ENCODE measurements around the gene HDAC4. TPM values are rescaled to one million over a fixed set of nuclear protein-coding genes. Genes with fewer than 3 reads are reported as not detected.

The HDAC4 gene
- total and polyA plus RNA-seq, 2 donors (not counting 1 experiment from before 2014, with no cell fraction given), result 13.5 to 46.0 TPM

DNA sequence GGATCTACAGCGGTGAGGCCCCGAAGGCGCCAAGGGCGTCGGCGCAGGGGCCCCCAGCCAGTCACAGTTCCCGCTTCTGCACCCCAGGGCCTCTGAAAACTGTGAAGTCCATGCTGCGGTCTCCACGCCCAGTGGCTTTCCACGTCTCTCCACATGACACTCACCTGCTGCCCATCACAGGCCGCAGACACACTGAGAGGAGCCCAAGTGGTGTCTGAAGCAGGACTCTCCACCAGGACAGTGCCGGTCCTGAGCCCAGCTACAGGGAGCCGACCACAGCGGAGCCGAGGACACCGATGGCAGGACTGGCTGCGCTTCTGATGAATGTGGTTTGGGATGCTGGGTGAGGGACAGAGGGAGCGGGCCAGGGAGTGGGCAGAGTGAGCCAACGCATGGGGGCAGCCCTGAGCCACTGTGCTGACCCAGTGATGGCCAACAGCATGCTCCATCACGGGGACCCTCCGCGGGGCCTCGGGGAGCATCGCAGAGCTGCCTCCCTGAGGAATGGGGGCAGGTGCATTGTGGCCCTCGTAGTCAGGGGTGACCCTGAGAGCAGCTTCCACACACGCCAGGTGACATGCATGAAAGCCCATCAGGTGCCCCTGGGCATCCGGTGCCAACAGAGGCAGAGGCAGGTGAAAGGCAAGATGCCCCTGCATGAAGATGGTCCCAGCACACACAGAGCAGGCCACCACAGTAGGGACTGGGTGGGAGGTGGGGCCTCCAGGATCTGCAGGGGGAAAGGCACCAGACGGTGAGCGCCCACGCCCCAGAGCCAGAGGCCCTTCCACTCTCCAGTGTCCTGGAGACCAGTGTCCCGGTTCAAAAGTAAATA lies 116.6 kb downstream of the HDAC4 start:
- H3K9me3 ChIP-seq (ENCODE audit: control extremely low read depth in 1 of 3, control insufficient read depth in 2 of 3, insufficient read depth in 1 of 3, low read length in 2 of 3), result no peaks in the 10 kb centered on the region
- ATAC-seq (ENCODE audit: low read depth), result no peak
- peaks cover 22% of the 10 kb centered on the region for H3K4me1 Mint-ChIP-seq
- no peak overlapping the region for H3K4me2 ChIP-seq (replicated peaks; ENCODE audit: low read depth, low read length, poor library complexity, severe bottlenecking)
- H3K27ac ChIP-seq (ENCODE audit: low read length in 2 of 2), result no peak overlapping the region
- H3K27me3 ChIP-seq (replicated peaks in 1 of 4; ENCODE audit: control extremely low read depth in 1 of 4, control insufficient read depth in 3 of 4, insufficient read depth in 4 of 4, low read length in 3 of 4), result peaks cover 0 to 25% (median 2%) of the 10 kb centered on the region in 4 experiments
- H3K27me3 Mint-ChIP-seq, result peaks cover 24% of the 10 kb centered on the region
- H3K79me2 ChIP-seq (ENCODE audit: control insufficient read depth, insufficient read depth, low read length), result peaks cover 31% of the 10 kb centered on the region
- no peak overlapping the region for H3K4me3 ChIP-seq (ENCODE audit: control extremely low read depth in 1 of 5, extremely low read depth in 1 of 5, insufficient read depth in 1 of 5, low read depth in 2 of 5, low read length in 4 of 5)
- ChIA-PET POLR2A (no interaction called here), CTCF (interaction anchor here (1.4 to 1.9 kb wide), 2 partner anchors 16 to 85 kb away, joined by 3 to 9 read pairs; no protein-coding TSS in a partner anchor)
- no peak overlapping the region for H2AFZ ChIP-seq (ENCODE audit: insufficient read depth, low read depth, low read length, poor library complexity, severe bottlenecking)
- H3K4me1 ChIP-seq (ENCODE audit: control insufficient read depth in 2 of 2, insufficient read depth in 2 of 2, low read length in 2 of 2), result peaks cover 18 to 20% of the 10 kb centered on the region in 2 donors
- no peaks in the 10 kb centered on the region for H3K36me3 ChIP-seq (replicated peaks in 1 of 2; ENCODE audit: control extremely low read depth in 1 of 2, control insufficient read depth in 1 of 2, extremely low read depth in 1 of 2, insufficient read depth in 2 of 2, low read length in 1 of 2)
- TF ChIP-seq EZH2 (IDR thresholded peaks at IDR 0.05; ENCODE audit: borderline replicate concordance, insufficient read depth, low read depth, low read length, poor library complexity, severe bottlenecking), result no peak
- TF ChIP-seq, protein P1, sequence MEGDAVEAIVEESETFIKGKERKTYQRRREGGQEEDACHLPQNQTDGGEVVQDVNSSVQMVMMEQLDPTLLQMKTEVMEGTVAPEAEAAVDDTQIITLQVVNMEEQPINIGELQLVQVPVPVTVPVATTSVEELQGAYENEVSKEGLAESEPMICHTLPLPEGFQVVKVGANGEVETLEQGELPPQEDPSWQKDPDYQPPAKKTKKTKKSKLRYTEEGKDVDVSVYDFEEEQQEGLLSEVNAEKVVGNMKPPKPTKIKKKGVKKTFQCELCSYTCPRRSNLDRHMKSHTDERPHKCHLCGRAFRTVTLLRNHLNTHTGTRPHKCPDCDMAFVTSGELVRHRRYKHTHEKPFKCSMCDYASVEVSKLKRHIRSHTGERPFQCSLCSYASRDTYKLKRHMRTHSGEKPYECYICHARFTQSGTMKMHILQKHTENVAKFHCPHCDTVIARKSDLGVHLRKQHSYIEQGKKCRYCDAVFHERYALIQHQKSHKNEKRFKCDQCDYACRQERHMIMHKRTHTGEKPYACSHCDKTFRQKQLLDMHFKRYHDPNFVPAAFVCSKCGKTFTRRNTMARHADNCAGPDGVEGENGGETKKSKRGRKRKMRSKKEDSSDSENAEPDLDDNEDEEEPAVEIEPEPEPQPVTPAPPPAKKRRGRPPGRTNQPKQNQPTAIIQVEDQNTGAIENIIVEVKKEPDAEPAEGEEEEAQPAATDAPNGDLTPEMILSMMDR (IDR thresholded peaks at IDR 0.05), result no peak
- intact Hi-C loops (cut with micrococcal nuclease), result no loop called here
- no peak overlapping the region for H3K4me3 Mint-ChIP-seq
- H3K9ac ChIP-seq (ENCODE audit: low read length), result no peak overlapping the region
- H4K20me1 ChIP-seq (ENCODE audit: control insufficient read depth, insufficient read depth, low read length, poor library complexity, severe bottlenecking), result peaks cover 62% of the 10 kb centered on the region
- no peak for DNase-seq
- H3K9me3 Mint-ChIP-seq (ENCODE audit: insufficient read depth), result no peaks in the 10 kb centered on the region
- H3K27ac Mint-ChIP-seq, result no peak overlapping the region
- 95% methylated on average over 27 of the region's 31 CpGs for WGBS (ENCODE audit: insufficient coverage)

DNA sequence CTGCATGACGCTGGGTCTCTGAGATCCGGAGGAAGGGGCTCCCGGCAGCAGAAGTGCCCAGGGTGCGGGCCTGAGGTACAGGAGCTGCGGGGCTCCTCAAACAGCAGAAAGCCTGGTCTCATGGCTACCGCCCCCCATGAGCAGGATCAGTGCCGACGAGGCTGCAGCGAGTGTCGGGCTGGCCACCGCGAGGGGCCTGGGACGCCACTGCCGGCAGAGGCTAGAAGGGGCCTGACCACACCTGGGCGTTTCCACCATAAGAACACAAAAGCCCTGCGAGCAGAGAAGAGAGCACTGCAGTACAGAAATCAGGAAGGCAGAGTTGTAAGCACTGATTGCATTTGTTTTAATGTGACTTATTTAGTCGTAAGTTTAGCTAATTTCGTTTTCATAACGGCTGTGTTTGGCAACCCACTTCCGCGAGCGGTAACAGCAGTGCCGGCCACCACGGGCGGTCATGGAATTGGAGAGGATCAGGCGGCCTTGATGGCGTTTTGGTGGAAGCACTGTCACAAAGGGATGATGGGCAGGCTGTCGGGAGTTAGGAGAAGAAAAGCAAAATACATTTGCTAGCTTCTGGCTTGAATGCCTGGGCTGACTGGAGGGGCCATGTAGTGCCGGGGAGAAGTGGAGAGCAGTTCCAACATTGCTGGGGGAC lies 117.4 kb downstream of the HDAC4 start:
- no peak for ATAC-seq (ENCODE audit: low read depth)
- no peak for TF ChIP-seq EZH2 (IDR thresholded peaks at IDR 0.05; ENCODE audit: borderline replicate concordance, insufficient read depth, low read depth, low read length, poor library complexity, severe bottlenecking)
- TF ChIP-seq, protein P1 (IDR thresholded peaks at IDR 0.05), result no peak
- POLR2A ChIA-PET, result no interaction called here
- intact Hi-C loops (cut with micrococcal nuclease), result no loop called here
- Mint-ChIP-seq H3K27ac (no peak overlapping the region), H3K4me3 (no peak overlapping the region), H3K4me1 (peaks cover 15% of the 10 kb centered on the region), H3K9me3 (ENCODE audit: insufficient read depth) (no peaks in the 10 kb centered on the region), H3K27me3 (peaks cover 30% of the 10 kb centered on the region)
- CTCF ChIA-PET, result no interaction called here
- WGBS (ENCODE audit: insufficient coverage), result 98% methylated on average over 29 of the region's 29 CpGs
- Histone ChIP-seq H3K36me3 (replicated peaks in 1 of 2; ENCODE audit: control extremely low read depth in 1 of 2, control insufficient read depth in 1 of 2, extremely low read depth in 1 of 2, insufficient read depth in 2 of 2, low read length in 1 of 2) (no peaks in the 10 kb centered on the region), H3K4me2 (replicated peaks; ENCODE audit: low read depth, low read length, poor library complexity, severe bottlenecking) (no peak overlapping the region), H3K79me2 (ENCODE audit: control insufficient read depth, insufficient read depth, low read length) (peaks cover 37% of the 10 kb centered on the region), H3K27ac (ENCODE audit: low read length in 2 of 2) (no peak overlapping the region), H3K27me3 (replicated peaks in 1 of 4; ENCODE audit: control extremely low read depth in 1 of 4, control insufficient read depth in 3 of 4, insufficient read depth in 4 of 4, low read length in 3 of 4) (peaks cover 0 to 25% (median 2%) of the 10 kb centered on the region in 4 experiments), H3K4me3 (ENCODE audit: control extremely low read depth in 1 of 5, extremely low read depth in 1 of 5, insufficient read depth in 1 of 5, low read depth in 2 of 5, low read length in 4 of 5) (no peak overlapping the region), H2AFZ (ENCODE audit: insufficient read depth, low read depth, low read length, poor library complexity, severe bottlenecking) (no peak overlapping the region), H4K20me1 (ENCODE audit: control insufficient read depth, insufficient read depth, low read length, poor library complexity, severe bottlenecking) (peaks cover 70% of the 10 kb centered on the region), H3K4me1 (ENCODE audit: control insufficient read depth in 2 of 2, insufficient read depth in 2 of 2, low read length in 2 of 2) (peaks cover 13 to 15% of the 10 kb centered on the region in 2 donors), H3K9me3 (ENCODE audit: control extremely low read depth in 1 of 3, control insufficient read depth in 2 of 3, insufficient read depth in 1 of 3, low read length in 2 of 3) (no peaks in the 10 kb centered on the region), H3K9ac (ENCODE audit: low read length) (no peak overlapping the region)
- no peak for DNase-seq
